K562 (cell line): Measurements from ENCODE around the gene GARIN5B. TPM values are rescaled to one million over a fixed set of nuclear protein-coding genes. Genes with fewer than 3 reads are reported as not detected.

ENCODE experiments used
- CREM ChIP-seq: IDR thresholded peaks from 2 replicates; pipeline ENCODE4 v1.6.1; 2014; ENCODE audit warnings: antibody characterized with exemption, low read depth
- ELF1 ChIP-seq: fragments of 200-800 bp; sonication (Bioruptor generic); IDR thresholded peaks from 2 replicates; pipeline ENCODE4 v1.6.1; 2016; ENCODE audit warnings: missing genetic modification characterization, missing compliant biosample characterization
- GABPB1 ChIP-seq: sonication (generic); formaldehyde crosslinking; IDR thresholded peaks from 2 replicates; pipeline ENCODE4 v1.8.0; 2022; ENCODE audit warnings: mild to moderate bottlenecking, missing genetic modification reagents
- HLTF ChIP-seq: fragments of 450-650 bp; IDR thresholded peaks from 2 replicates; pipeline ENCODE4 v1.6.1; 2016
- IRF2 ChIP-seq: sonication (generic); formaldehyde crosslinking; IDR thresholded peaks from 2 replicates; pipeline ENCODE4 v1.8.1; 2022; ENCODE audit warnings: mild to moderate bottlenecking, missing genetic modification reagents
- KAT8 ChIP-seq: fragments of 450-650 bp; IDR thresholded peaks from 2 replicates; pipeline ENCODE4 v1.6.1; 2016; ENCODE audit warnings: low read depth, mild to moderate bottlenecking
- KLF1 ChIP-seq: fragments of 450-650 bp; IDR thresholded peaks from 2 replicates; pipeline ENCODE4 v1.6.1; 2016; ENCODE audit warnings: missing genetic modification characterization, missing compliant biosample characterization
- KLF13 ChIP-seq: fragments of 450-650 bp; IDR thresholded peaks from 2 replicates; pipeline ENCODE4 v1.6.1; 2016; ENCODE audit warnings: missing genetic modification characterization, low read depth, mild to moderate bottlenecking, missing compliant biosample characterization, moderate library complexity, borderline replicate concordance
- MAX ChIP-seq: sonication (generic); formaldehyde crosslinking; IDR thresholded peaks from 2 replicates; pipeline ENCODE4 v1.9.0; 2022; ENCODE audit warnings: mild to moderate bottlenecking, missing genetic modification reagents
- MXI1 ChIP-seq: IDR thresholded peaks from 2 replicates; pipeline ENCODE4 v1.6.1; 2011; ENCODE audit warnings: low read depth, mild to moderate bottlenecking, improper control_type of control experiment, low read length
- NCOA6 ChIP-seq: fragments of 450-650 bp; IDR thresholded peaks from 2 replicates; pipeline ENCODE4 v1.6.1; 2017; ENCODE audit warnings: mild to moderate bottlenecking
- NFRKB ChIP-seq: fragments of 450-650 bp; IDR thresholded peaks from 2 replicates; pipeline ENCODE4 v1.6.1; 2016; ENCODE audit warnings: low read depth
- PCBP2 ChIP-seq: fragments of 200-400 bp; formaldehyde crosslinking; IDR thresholded peaks from 2 replicates; pipeline ENCODE4 v1.6.1; 2018; ENCODE audit warnings: low read length, low read depth, mild to moderate bottlenecking, moderate library complexity; ENCODE audit not compliant: poor library complexity, severe bottlenecking
- PHF8 ChIP-seq: fragments of 200-600 bp; sonication (generic); IDR thresholded peaks from 2 replicates; pipeline ENCODE4 v1.6.1; 2012; ENCODE audit warnings: mixed run types, mild to moderate bottlenecking, inconsistent platforms, low read length, moderate library complexity, borderline replicate concordance
- POLR2G ChIP-seq: fragments of 200-400 bp; formaldehyde crosslinking; IDR thresholded peaks from 2 replicates; pipeline ENCODE4 v1.6.1; 2017; ENCODE audit warnings: low read depth, mild to moderate bottlenecking, antibody characterized with exemption, low read length, moderate library complexity
- PTBP1 ChIP-seq: fragments of 200-400 bp; formaldehyde crosslinking; IDR thresholded peaks from 2 replicates; pipeline ENCODE4 v1.6.1; 2017; ENCODE audit warnings: low read depth, low read length
- SMARCA4 ChIP-seq: fragments of 450-650 bp; IDR thresholded peaks from 2 replicates; pipeline ENCODE4 v1.6.1; 2016
- SRSF7 ChIP-seq: fragments of 200-400 bp; formaldehyde crosslinking; optimal IDR thresholded peaks from 2 replicates; pipeline ENCODE3; 2017; ENCODE audit warnings: mild to moderate bottlenecking, low read depth, low read length
- YY1 ChIP-seq, 3 experiments: IDR thresholded peaks; 2 replicates each; pipeline ENCODE4 v1.6.1; 2011; ENCODE audit warnings: low read length in 2 of 3, mild to moderate bottlenecking in 2 of 3, moderate library complexity in 2 of 3, borderline replicate concordance in 1 of 3, control low read depth in 1 of 3, low read depth in 1 of 3; ENCODE audit not compliant: insufficient read depth in 3 of 3, insufficient replicate concordance in 2 of 3, control insufficient read depth in 1 of 3, insufficient read length in 1 of 3; ENCODE audit errors: extremely low read depth in 1 of 3
- ZBTB7A ChIP-seq: IDR thresholded peaks from 2 replicates; pipeline ENCODE4 v1.6.1; 2011; ENCODE audit warnings: low read depth, mild to moderate bottlenecking, low read length, moderate library complexity, borderline replicate concordance; ENCODE audit not compliant: control insufficient read depth
- ZC3H4 ChIP-seq: sonication (generic); formaldehyde crosslinking; IDR thresholded peaks from 2 replicates; pipeline ENCODE4 v1.9.0; 2021; ENCODE audit warnings: missing genetic modification reagents, borderline replicate concordance
- ZNF274 ChIP-seq: IDR thresholded peaks from 2 replicates; pipeline ENCODE4 v1.6.1; 2011; ENCODE audit warnings: low read depth, mild to moderate bottlenecking, low read length, moderate library complexity, borderline replicate concordance
- polyA plus RNA-seq, 8 experiments: library from polyadenylated mRNA; depleted of rRNA in 4 of 8; stranded (reverse) in 5 of 8; unstranded in 3 of 8; fragments of >200 nt; fragmentation: Nextera tagmentation in 2 of 8; fragmentation: Illumina TruSeq in 1 of 8; extraction: Ambion mirVana in 2 of 8; extraction: Trizol in 1 of 8; gene quantifications; 2 replicates each; pipeline versions ENCODE4 v1.2.1 to v1.2.3, GENCODE V29; 2011 to 2014; ENCODE audit warnings: inconsistent platforms in 1 of 8, missing spikeins in 1 of 8
- total RNA-seq, 7 experiments: library from RNA; depleted of rRNA in 6 of 7; stranded (reverse); fragments of >200 nt in 6 of 7; fragmentation: Illumina TruSeq in 2 of 7; extraction: Trizol in 2 of 7; gene quantifications; 2 replicates each; pipeline versions ENCODE4 v1.2.1 to v1.2.3, GENCODE V29; 2011 to 2021; ENCODE audit warnings: low replicate concordance in 1 of 7
- TF ChIP-seq, protein P1 (sequence below): fragments of 250-450 bp; sonication (Bioruptor Pico); IDR thresholded peaks from 2 replicates; pipeline ENCODE4 v1.4.0; 2020; ENCODE audit warnings: mild to moderate bottlenecking, moderate library complexity
- TF ChIP-seq, protein P2 (sequence below): conservative IDR thresholded peaks from 2 replicates; pipeline ENCODE4 v1.6.1; 2011; ENCODE audit warnings: low read depth, mild to moderate bottlenecking, low read length; ENCODE audit not compliant: control insufficient read depth
- TF ChIP-seq, protein P3 (sequence below): fragments of 250-450 bp; sonication (Bioruptor Pico); IDR thresholded peaks from 2 replicates; pipeline ENCODE4 v1.8.0; 2022; ENCODE audit warnings: moderate library complexity, mild to moderate bottlenecking, inconsistent platforms

The GARIN5B gene
- total and polyA plus RNA-seq, 9 of the 15 experiments (the other 6 are each of a cell fraction or from before 2014, with no cell fraction given) = not detected

GRCh38 chr19:55353803-55354697 is 9.0 kb downstream of the GARIN5B start (continued):
- TF ChIP-seq POLR2G (0 out of 2 replicates have a peak, but pooled peaks have one; percentile 61), SRSF7 (no peak), ZNF274 (no peak), KLF1 (tag) (no peak), NFRKB (no peak), HLTF (no peak), IRF2 (CRISPR knock-in tag) (no peak), KAT8 (no peak), KLF13 (tag) (no peak), ELF1 (tag) (no peak), PCBP2 (no peak), PHF8 (peak; percentile 22; the same call in 1 of the 2 replicates), GABPB1 (peak; percentile 40; the same call in 1 of the 2 replicates), ZC3H4 (CRISPR knock-in tag) (no peak), NCOA6 (peak; percentile 80), CREM (peak; percentile 3; the same call in 1 of the 2 replicates), MXI1 (no peak), SMARCA4 (no peak), YY1 (IDR thresholded peaks at IDR 0.05; ENCODE audit: borderline replicate concordance in 1 of 3, control insufficient read depth in 1 of 3, extremely low read depth in 1 of 3, insufficient read depth in 3 of 3, insufficient read length in 1 of 3, insufficient replicate concordance in 2 of 3, low read depth in 1 of 3, low read length in 2 of 3) (no peak), MAX (CRISPR knock-in tag) (peak; percentile 40), PTBP1 (no peak), ZBTB7A (peak; percentile 22; the same call in 1 of the 2 replicates)
- TF ChIP-seq, protein P1, sequence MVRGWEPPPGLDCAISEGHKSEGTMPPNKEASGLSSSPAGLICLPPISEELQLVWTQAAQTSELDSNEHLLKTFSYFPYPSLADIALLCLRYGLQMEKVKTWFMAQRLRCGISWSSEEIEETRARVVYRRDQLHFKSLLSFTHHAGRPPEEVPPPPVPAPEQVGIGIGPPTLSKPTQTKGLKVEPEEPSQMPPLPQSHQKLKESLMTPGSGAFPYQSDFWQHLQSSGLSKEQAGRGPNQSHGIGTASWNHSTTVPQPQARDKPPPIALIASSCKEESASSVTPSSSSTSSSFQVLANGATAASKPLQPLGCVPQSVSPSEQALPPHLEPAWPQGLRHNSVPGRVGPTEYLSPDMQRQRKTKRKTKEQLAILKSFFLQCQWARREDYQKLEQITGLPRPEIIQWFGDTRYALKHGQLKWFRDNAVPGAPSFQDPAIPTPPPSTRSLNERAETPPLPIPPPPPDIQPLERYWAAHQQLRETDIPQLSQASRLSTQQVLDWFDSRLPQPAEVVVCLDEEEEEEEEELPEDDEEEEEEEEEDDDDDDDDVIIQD (CRISPR knock-in tag) = no peak
- TF ChIP-seq, protein P2, sequence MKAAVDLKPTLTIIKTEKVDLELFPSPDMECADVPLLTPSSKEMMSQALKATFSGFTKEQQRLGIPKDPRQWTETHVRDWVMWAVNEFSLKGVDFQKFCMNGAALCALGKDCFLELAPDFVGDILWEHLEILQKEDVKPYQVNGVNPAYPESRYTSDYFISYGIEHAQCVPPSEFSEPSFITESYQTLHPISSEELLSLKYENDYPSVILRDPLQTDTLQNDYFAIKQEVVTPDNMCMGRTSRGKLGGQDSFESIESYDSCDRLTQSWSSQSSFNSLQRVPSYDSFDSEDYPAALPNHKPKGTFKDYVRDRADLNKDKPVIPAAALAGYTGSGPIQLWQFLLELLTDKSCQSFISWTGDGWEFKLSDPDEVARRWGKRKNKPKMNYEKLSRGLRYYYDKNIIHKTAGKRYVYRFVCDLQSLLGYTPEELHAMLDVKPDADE = no peak
- TF ChIP-seq, protein P3, sequence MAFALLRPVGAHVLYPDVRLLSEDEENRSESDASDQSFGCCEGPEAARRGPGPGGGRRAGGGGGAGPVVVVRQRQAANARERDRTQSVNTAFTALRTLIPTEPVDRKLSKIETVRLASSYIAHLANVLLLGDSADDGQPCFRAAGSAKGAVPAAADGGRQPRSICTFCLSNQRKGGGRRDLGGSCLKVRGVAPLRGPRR (CRISPR knock-in tag) = no peak
